Left renal cortex interstitium (tissue), 4 donors: ENCODE results near the gene SUOX. TPM values are rescaled to one million over a fixed set of nuclear protein-coding genes. Genes with fewer than 3 reads are reported as not detected.
"Not testable (repeated sequence)": the region's sequence is repeated elsewhere in the genome, so short reads cannot be mapped to it uniquely, and the experiment has no call there.

Experiments
- DNase-seq, 4 donors: peaks; one replicate each; pipeline ENCODE4 v3.0.0-alpha.2; 2013; ENCODE audit warnings: low read depth in 4 of 4, low spot score in 2 of 4, missing footprints in 1 of 4
- polyA plus RNA-seq, 4 donors: library from polyadenylated mRNA; unstranded; fragments of 120-200 nt; gene quantifications; one replicate each; pipeline ENCODE4 v1.2.1, GENCODE V29; 2013; ENCODE audit not compliant: insufficient read length in 4 of 4

The SUOX gene
- polyA plus RNA-seq = 10 to 100 TPM; 40.9 to 57.7 (median 52.6) TPM

DNA sequence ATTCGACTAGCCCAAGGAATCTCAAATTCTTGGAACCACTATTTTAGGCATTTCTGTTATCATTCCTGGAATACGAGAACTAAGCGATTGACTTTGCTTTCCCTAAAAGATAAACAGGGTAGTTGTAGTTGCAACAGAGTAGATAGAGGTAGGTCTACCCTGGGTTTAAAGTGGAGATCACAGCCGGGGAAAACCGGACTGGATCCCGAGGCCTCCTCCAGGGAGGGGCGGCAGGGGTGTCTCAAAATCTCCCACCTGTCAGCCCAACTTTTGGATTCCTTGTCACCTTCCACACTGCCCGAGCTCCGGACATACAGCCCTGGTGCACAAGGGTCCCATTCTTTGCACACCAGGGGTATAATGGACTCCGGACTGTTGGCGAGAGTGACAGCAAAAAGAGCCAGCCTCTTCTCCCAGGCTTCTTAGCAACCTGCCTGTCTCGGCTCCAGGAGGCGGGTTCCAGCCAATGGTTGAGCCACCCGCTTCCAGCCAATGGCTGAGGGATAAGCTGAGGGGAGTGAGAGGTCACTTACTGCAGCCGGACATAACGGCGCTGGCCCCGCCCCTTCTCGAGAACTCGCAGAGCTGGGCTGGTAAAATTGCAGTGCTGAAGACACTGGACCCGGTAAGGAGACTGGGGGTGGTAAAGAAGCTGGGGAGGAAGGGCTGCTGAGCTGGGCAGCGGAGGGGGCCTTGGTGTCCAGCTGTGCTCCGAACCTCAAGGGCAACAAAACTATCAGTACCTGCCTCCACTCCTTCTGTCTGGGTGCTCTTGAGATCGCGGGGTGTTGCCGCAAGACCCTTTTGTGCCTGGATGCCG lies at the start of gene SUOX:
Gene SUOX (plus strand): TSS at position 562 of the 820 bp plus-strand sequence. CDS start 4,946 bp downstream, outside the sequence.
- DNase-seq = peak; percentile 75 to 95 (median 88)

DNA sequence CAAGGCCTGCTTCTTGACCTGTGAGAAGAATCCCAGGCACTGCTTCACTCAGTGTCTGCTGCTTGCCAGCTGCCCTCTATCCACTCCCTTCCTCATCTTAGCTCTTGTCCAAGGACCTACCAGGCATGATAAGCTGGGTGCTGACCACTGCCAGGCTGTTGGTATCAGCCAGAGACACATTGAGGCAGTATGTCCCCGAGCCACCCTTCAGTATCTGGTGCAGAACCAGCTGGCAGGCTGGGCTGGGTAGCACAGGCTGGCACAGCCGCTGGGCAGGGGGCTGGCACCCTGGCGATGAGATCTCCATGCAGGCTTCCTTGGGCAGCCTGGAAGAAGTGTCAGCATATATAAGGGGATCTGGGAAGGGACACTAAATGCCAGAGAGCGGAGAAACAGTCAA lies 41.7 kb upstream of the SUOX start:
- no peak for DNase-seq

DNA sequence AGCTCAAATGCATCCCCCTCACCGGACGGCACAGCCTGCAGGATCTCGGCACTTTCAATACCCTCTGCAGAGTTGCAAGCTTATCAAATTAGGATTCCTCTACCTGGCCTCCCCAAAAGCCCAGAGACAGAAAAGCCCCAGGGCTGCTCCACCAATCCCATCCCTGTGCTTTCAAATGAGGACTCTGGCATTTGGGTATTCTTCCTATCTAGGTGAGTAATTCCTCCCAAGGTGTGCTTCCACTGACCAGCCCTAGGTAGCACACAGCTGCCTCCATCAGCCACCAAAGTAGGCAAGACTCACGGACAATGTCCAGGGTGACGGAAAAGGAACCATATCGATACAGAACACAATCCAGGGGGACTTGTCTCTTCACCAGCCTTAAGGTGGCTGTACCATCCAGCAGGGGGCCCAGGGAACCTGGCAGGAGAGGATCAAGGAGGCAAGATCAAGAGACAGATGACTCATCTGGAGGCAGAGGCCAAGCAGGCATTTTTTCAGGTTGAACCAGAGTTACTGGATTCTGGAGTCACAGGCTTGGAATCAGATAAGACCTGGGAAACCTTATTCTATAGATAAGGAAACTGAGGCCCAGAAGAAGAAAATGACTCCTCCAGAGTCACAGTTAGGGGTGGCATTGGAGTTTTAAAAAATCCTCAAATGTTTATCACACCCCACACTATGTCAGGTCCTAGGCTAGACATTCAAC lies 41.1 kb upstream of the SUOX start:
- DNase-seq = no peak

- no peak for DNase-seq
Observed at GRCh38 chr12:55957106-55957859, 39.8 kb upstream of the SUOX start.

DNA sequence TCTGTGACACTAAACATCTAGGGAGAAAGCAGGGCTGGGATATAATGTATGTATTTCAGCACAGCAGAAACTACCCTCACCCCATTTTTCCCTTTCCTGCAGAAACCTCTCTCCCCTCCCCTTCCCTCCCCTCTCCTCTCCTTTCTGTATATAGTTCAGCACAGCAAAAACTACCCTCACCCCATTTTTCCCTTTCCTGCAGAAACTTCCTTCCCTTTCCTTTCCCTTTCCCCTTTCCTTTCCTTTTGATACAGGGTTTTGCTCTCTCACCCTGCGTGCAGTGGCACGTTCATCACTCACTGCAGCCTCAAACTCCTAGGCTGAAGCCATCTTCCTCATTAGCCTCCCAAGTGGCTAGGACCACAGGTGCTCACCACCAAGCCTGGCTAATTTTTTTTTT lies 33.3 kb upstream of the SUOX start:
- no peak for DNase-seq

DNA sequence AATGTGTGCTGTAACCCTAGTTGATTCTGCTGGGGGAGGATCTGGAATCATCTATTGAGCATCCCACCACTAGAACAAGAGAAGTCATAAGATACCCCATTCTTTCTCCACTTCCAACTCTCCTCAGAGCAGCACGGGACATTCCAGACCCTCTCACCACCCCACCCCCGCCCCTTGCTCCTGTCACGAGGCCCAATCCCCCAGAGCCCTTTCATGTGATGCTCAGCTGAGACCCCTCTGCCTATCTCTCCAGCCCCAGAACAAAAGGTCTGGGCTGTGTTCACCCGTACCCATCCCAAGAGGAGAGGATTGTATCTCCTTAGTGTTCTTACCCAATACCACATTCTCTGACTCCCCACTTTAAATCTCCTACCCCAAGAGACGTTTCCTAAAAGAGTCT lies 31.8 kb upstream of the SUOX start:
- DNase-seq = no peak

DNA sequence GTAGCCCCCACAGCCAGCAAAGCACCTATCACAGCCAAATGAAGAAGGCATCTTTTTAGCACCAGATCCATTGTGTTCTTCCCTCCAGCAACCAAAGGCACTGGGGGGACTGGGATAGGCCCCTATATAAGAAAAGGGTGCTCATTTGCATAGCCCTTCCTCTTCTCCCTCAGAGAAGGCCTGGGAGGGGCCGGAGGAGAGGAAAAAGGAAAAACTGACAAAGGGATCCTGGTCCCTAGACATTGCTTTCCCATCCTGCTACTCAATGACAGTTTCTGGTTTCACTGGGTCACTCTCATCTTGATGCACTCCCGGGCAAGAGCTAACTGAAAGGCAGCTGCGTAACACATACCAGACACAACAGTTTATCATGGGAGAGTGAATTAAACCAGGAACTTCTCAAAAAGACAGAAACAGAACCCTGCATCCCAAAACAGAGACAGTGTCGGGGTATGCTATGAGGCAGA lies 31.1 kb upstream of the SUOX start, which contains the start of gene PMEL:
Gene PMEL (minus strand): TSS at position 102 of the 467 bp plus-strand sequence. CDS start 31 bp downstream, at position 71.
- DNase-seq = no peak

GRCh38 chr12:55966408-55967281 lies 30.4 kb upstream of the SUOX start, which contains the start of gene CDK2:
Gene CDK2, plus strand, starts transcription at chr12:55966830. Its CDS starts 179 bp downstream, at chr12:55967009.
- DNase-seq = peak; percentile 77 to 89 (median 80)

GRCh38 chr12:55969356-55969755 lies 27.7 kb upstream of the SUOX start:
- DNase-seq = no peak

- DNase-seq = no peak
Observed at GRCh38 chr12:55970775-55971174, 26.3 kb upstream of the SUOX start.

GRCh38 chr12:55972042-55972441 lies 25.0 kb upstream of the SUOX start:
- no peak for DNase-seq

DNA sequence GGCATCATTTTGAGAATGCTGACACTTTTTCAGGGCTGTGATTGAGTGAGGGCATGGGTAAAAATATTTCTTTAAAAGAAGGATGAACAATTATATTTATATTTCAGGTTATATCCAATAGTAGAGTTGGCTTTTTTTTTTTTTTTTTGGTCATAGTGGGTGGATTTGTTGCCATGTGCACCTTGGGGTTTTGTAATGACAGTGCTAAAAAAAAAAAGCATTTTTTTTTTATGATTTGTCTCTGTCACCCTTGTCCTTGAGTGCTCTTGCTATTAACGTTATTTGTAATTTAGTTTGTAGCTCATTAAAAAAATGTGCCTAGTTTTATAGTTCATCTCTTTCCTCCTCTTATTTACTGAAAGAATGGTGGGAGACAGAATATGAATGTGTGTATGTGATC lies 24.6 kb upstream of the SUOX start:
- DNase-seq = no peak

DNA sequence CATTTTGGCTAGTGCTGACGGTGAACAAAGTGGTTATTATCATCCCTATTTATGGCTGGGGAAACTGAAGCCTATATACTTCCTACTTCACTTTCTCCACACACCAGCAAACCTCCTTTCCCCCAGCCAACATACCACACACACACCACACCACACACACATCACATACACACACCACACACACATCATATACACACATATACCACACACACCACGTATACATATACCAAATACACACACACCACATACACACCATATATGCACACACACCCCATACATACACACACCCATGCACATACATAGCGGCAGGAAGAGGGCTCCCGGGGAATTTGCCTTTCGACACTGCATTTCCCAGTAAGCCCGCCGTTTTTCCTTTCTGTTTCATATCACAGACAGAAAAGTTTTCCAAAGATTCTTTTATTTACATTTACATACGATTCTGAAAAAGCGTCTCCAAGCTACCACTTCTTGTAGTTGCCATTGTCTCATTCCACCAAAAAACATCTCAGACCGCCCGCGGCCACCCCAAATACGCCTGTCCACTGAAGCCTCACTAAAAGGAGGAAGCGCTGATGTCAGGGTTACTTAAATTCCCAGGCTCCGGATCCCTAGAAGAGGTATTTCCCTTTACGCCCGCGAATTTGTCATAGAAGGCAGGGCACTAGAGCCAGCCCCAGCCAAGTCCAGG lies 24.0 kb upstream of the SUOX start:
- DNase-seq = no peak

- peak; percentile 96 to 100 (median 100) for DNase-seq
Observed at GRCh38 chr12:55973599-55974307, 23.3 kb upstream of the SUOX start, which contains the start of gene RAB5B. Gene RAB5B, plus strand, starts transcription at chr12:55974078. Its CDS starts 12,883 bp downstream, at chr12:55986961.

DNA sequence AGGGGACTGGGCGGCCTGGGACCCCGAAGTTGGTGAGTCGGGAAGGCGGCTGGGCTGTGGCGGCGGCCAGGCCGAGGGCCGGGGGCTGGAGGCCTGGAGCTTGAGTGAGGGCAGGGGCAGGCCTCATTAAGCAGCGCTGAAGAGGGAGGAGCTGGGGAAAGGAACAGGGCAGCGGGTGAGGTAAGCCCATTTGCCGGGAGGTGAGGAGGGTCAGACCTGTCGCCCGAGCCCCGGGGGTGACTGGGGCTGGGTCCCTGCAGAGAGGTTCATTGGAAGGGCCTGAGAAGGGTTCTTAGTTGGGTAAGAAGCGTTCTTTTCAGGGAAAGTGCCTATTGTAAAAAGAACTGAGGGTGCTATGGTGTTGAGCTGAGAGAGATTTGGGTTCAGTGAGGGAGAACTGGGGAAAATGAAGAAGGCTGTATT lies 22.8 kb upstream of the SUOX start:
- DNase-seq = peak in 1 of 4 donors; percentile 44

DNA sequence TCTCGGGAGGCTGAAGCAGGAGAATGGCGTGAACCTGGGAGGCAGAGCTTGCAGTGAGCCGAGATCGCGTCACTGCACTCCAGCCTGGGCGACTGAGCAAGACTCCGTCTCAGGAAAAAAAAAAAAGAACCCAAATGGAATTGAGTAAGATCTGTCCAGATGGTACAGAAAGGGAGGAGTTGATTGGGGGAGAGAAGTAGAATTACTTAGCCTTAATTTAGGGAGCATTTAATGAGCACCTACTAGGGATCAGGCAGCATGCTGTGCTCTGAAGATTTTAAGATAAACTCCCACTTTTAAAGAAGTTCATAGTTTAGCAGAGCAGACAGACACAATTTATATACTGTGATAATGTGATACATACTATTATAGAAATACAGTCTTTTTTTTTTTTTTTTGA lies 18.7 kb upstream of the SUOX start:
- no peak for DNase-seq

- no peak for DNase-seq
Observed at GRCh38 chr12:55979069-55979468, 18.0 kb upstream of the SUOX start.

GRCh38 chr12:55981882-55982281 lies 15.2 kb upstream of the SUOX start:
- DNase-seq = not testable (repeated sequence)
